IPS-18a (cell line): ENCODE measurements around the gene OR11H6.
"Not testable (repeated sequence)": the region's sequence is repeated elsewhere in the genome, so short reads cannot be mapped to it uniquely, and the experiment has no call there.

Source experiments
- H3K27ac ChIP-seq: one replicate; pipeline ENCODE4 v1.5.1; 2013; ENCODE audit warnings: low read length
- H3K27me3 ChIP-seq: one replicate; pipeline ENCODE4 v1.6.1; 2013; ENCODE audit warnings: mild to moderate bottlenecking, low read length; ENCODE audit not compliant: control insufficient read depth, insufficient read depth
- H3K36me3 ChIP-seq: one replicate; pipeline ENCODE4 v1.6.1; 2013; ENCODE audit warnings: low read depth, low read length; ENCODE audit not compliant: control insufficient read depth
- H3K4me1 ChIP-seq: one replicate; pipeline ENCODE4 v1.6.1; 2013; ENCODE audit warnings: low read depth, low read length; ENCODE audit not compliant: control insufficient read depth
- H3K4me3 ChIP-seq: one replicate; pipeline ENCODE4 v1.5.1; 2013; ENCODE audit warnings: low read length
- H3K9ac ChIP-seq: one replicate; pipeline ENCODE4 v1.6.1; 2013; ENCODE audit warnings: mild to moderate bottlenecking, low read length, moderate library complexity
- H3K9me3 ChIP-seq: one replicate; pipeline ENCODE4 v1.6.1; 2013; ENCODE audit warnings: low read depth, low read length; ENCODE audit not compliant: control insufficient read depth

OR11H6 gene

DNA sequence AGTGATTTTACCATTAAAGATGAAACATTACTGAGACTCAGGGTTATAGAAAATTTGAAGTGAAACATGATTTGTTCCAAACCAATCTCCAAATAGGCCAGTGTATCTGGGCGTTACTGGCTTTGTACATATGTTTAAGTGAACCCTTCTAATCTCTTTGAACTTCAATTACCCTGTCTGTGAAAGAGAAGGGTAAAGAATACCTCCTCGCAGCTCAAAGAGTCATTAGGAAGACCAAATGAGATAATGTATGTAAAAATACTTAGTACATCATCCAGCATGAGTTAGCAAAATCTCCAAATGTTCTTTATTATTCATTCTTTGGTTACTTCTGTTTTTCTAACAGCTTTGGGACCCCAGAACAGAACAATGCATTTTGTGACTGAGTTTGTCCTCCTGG is at the start of gene OR11H6:
Gene OR11H6, plus strand, starts transcription at position 301 of the 400 bp plus-strand sequence. Its CDS starts 0 bp downstream, at position 301.
- H3K27me3 ChIP-seq, result no peaks in the 10 kb centered on the region
- H3K9ac ChIP-seq, result no peak within 1 kb of the TSS
- H3K27ac ChIP-seq, result no peak within 1 kb of the TSS
- H3K9me3 ChIP-seq, result peaks cover 71% of the 10 kb centered on the region
- H3K4me1 ChIP-seq, result no peaks in the 10 kb centered on the region
- H3K36me3 ChIP-seq, result no peaks in the 10 kb centered on the region
- H3K4me3 ChIP-seq, result no peak within 1 kb of the TSS

DNA sequence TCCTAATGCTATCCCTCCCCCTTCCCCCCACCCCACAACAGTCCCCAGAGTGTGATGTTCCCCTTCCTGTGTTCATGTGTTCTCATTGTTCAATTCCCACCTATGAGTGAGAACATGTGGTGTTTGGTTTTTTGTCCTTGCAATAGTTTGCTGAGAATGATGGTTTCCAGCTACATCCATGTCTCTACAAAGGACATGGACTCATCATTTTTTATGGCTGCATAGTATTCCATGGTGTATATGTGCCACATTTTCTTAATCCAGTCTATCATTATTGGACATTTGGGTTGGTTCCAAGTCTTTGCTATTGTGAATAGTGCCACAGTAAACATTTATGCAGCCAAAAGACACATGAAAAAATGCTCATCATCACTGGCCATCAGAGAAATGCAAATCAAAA is 49.3 kb upstream of the OR11H6 start:
- H3K9ac ChIP-seq, H3K4me1 ChIP-seq, H3K27me3 ChIP-seq, H3K36me3 ChIP-seq, H3K4me3 ChIP-seq, H3K27ac ChIP-seq: not testable (repeated sequence)
- peaks cover 60% of the 10 kb centered on the region for H3K9me3 ChIP-seq

GRCh38 chr14:20176330-20176729 is 47.2 kb upstream of the OR11H6 start:
- H3K27me3 ChIP-seq, result no peaks in the 10 kb centered on the region
- no peak overlapping the region for H3K27ac ChIP-seq
- peaks cover 66% of the 10 kb centered on the region for H3K9me3 ChIP-seq

DNA sequence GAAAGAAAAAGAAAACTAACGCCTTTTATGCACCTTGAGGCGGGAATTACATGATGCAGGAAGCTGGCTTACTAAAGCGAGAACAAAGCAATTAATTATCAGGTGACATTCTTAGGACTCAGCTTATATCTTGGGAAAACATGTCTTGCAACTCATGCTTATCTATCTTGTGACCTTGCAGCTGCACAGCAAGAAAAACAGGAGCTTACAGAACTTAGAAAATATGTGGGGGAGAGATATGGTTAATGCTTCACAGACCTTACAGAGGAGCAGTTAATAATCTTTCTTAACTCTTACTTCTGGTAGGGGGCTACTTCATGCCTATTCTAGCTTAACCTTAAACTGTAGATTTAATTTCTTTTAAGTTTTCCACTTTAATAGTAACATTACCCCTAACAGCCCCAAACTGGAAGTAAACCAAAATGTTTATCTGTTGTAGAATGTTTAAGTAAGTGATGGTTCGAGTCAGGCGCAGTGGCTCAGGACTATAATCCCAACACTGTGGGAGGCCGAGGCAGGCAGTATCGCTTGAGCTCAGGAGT is 46.0 kb upstream of the OR11H6 start:
- Histone ChIP-seq H3K27me3 (no peaks in the 10 kb centered on the region), H3K9ac (no peak overlapping the region), H3K36me3 (no peaks in the 10 kb centered on the region), H3K9me3 (peaks cover 68% of the 10 kb centered on the region), H3K27ac (no peak overlapping the region), H3K4me1 (no peaks in the 10 kb centered on the region), H3K4me3 (no peak overlapping the region)

More at GRCh38 chr14:20176330-20176729, 47.2 kb upstream of the OR11H6 start:
- H3K4me3 ChIP-seq, result no peak overlapping the region
- H3K36me3 ChIP-seq, result no peaks in the 10 kb centered on the region
- H3K4me1 ChIP-seq, result no peaks in the 10 kb centered on the region
- no peak overlapping the region for H3K9ac ChIP-seq

GRCh38 chr14:20179218-20179617 is 44.3 kb upstream of the OR11H6 start:
- Histone ChIP-seq H3K36me3 (no peaks in the 10 kb centered on the region), H3K9me3 (peaks cover 70% of the 10 kb centered on the region), H3K27ac (no peak overlapping the region), H3K4me1 (no peaks in the 10 kb centered on the region), H3K27me3 (no peaks in the 10 kb centered on the region), H3K9ac (no peak overlapping the region), H3K4me3 (no peak overlapping the region)

GRCh38 chr14:20179880-20180279 is 43.6 kb upstream of the OR11H6 start:
- Histone ChIP-seq H3K4me1 (no peaks in the 10 kb centered on the region), H3K9ac (no peak overlapping the region), H3K36me3 (no peaks in the 10 kb centered on the region), H3K9me3 (peaks cover 75% of the 10 kb centered on the region), H3K4me3 (no peak overlapping the region), H3K27ac (no peak overlapping the region), H3K27me3 (no peaks in the 10 kb centered on the region)

GRCh38 chr14:20180486-20180885 is 43.0 kb upstream of the OR11H6 start:
- H3K9me3 ChIP-seq, result peaks cover 73% of the 10 kb centered on the region
- no peaks in the 10 kb centered on the region for H3K36me3 ChIP-seq
- H3K4me1 ChIP-seq, result no peaks in the 10 kb centered on the region
- H3K27ac ChIP-seq, result no peak overlapping the region
- H3K9ac ChIP-seq, result no peak overlapping the region
- H3K27me3 ChIP-seq, result no peaks in the 10 kb centered on the region
- no peak overlapping the region for H3K4me3 ChIP-seq

DNA sequence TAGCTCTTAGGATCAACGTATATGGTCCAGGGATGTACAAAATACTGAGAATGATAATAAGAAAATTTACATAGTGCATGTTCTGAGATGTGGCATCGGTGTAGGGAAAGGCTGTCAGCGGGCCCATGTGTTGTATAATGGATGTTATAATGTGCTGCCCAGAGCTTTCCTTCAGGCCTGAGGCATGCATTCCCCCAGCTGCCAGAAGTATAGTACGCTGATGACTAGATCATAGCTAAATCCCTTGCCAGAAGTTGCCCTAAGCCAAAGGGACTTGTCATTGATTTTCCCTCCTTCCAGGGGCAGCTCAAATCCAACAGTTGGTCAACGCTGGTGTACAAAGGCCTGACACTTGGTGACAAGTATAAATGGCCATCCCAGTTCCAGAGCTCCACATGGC is 39.3 kb upstream of the OR11H6 start:
- Histone ChIP-seq H3K4me1 (no peaks in the 10 kb centered on the region), H3K36me3 (no peaks in the 10 kb centered on the region), H3K9me3 (peaks cover 76% of the 10 kb centered on the region), H3K9ac (no peak overlapping the region), H3K27me3 (no peaks in the 10 kb centered on the region), H3K27ac (no peak overlapping the region), H3K4me3 (no peak overlapping the region)

- Histone ChIP-seq H3K27me3 (no peaks in the 10 kb centered on the region), H3K4me1 (no peaks in the 10 kb centered on the region), H3K9me3 (peaks cover 85% of the 10 kb centered on the region), H3K4me3 (no peak within 1 kb of the TSS), H3K36me3 (no peaks in the 10 kb centered on the region), H3K27ac (no peak within 1 kb of the TSS), H3K9ac (no peak within 1 kb of the TSS)
Measured at GRCh38 chr14:20190596-20190995, 32.9 kb upstream of the OR11H6 start, which contains the start of gene OR11G2. Gene OR11G2 (plus strand): TSS chr14:20190896. CDS start chr14:20197438, 6,542 bp downstream.

DNA sequence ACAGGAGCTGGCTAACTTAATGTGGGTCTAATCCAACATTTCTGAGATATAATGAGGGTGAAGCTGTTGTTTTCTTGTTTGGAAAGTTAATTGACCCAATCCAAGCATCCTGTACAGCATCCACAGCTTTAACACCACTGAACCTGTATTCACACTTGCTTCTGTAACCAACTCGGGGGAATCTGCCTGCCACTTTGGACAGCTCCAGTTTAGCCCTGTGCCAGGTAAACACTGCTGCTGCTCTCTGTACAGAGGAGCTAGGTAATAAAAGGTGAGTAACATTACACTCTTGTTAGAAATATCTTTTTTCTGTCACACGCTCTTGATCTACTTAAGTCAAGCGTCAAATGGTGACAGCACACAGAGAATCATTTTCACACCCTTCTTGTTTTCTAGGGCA is 32.1 kb upstream of the OR11H6 start:
- H3K9me3 ChIP-seq, result peaks cover 85% of the 10 kb centered on the region
- H3K27ac ChIP-seq, result no peak overlapping the region
- no peaks in the 10 kb centered on the region for H3K36me3 ChIP-seq
- no peaks in the 10 kb centered on the region for H3K27me3 ChIP-seq
- no peak overlapping the region for H3K9ac ChIP-seq
- H3K4me3 ChIP-seq, result no peak overlapping the region
- H3K4me1 ChIP-seq, result no peaks in the 10 kb centered on the region

DNA sequence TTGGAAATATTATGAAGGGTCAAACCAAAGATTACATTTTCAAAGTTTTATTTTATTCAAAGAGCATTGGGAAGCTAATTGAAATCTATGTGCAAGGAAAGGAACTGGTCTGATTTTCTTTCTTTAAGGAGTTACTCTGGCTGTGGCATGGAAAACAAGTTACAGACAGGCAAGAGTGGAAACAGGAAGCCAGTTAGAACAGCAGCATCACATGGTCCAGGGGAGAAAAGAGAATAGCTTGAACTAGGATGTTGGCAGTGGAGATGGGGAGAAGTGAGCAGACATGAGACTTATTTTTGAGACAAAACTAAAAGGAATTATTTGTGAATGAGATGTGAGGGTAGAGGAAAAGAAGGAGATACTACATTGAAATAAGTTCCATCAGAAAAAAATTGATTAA is 29.4 kb upstream of the OR11H6 start:
- Histone ChIP-seq H3K36me3 (no peaks in the 10 kb centered on the region), H3K4me1 (no peaks in the 10 kb centered on the region), H3K9me3 (peaks cover 82% of the 10 kb centered on the region), H3K9ac (no peak overlapping the region), H3K27ac (no peak overlapping the region), H3K27me3 (no peaks in the 10 kb centered on the region), H3K4me3 (no peak overlapping the region)

DNA sequence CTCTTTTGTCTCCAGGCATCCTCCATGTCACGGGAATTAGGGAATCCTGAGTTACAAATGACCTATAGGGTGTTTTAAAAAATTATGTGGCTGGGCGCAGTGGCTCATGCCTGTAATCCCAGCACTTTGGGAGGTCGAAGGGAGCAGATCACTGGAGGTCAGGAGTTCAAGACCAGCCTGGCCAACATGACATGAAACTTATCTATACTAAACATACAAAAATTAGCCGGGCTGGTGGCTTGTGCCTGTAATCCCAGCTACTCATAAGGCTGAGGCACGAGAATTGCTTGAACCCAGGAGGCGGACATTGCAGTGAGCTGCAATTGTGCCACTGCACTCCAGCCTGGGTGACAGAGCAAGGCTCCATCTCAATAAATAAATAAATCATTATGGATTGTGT is 28.3 kb upstream of the OR11H6 start:
- H3K9me3 ChIP-seq, result peaks cover 82% of the 10 kb centered on the region
- H3K4me3 ChIP-seq, H3K36me3 ChIP-seq, H3K27ac ChIP-seq, H3K4me1 ChIP-seq, H3K9ac ChIP-seq, H3K27me3 ChIP-seq: not testable (repeated sequence)
